Measurements from ENCODE around the gene PMFBP1.

The PMFBP1 gene

DNA sequence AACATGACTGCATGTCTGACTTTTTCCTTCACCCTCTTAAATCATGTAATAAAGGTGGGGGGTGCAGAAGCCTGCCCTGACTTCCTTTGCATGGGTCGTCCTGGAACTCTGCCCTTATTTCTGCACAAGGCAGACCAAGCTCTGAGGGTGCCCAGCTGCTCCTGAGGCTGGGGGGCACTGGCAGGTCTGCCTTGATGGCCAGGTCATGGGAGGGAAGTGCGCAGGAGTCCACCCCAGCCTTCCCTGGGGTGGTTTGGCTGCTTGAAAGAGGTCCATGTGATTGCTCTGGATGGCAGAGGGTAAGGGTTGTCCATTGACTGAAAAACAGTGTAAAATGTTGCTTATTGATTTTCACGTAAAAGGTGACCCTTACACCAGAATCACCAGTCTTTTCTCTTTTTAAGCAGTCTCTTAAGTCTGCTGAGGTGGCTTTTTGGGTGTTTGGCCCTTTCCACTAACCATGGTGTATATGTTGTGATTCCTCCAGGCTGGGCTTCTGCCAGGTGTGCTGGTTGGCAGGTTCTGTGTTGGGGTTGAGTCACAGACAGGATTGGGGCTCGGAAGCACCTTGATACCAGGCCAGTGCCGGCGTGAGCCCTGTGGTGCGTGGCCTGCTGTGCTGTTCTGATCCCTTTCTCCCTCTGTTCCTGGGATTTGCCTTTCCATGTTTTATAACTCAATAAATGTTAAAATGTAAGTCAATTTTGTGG, 58.9 kb downstream of the PMFBP1 start:
- DNase-seq (ENCODE audit: insufficient read length, low spot score) (no peak), FAIRE-seq (no peak)
- no peak for TF ChIP-seq CTCF (IDR thresholded peaks at IDR 0.05; ENCODE audit: insufficient read depth, missing control alignments)

- no peak for DNase-seq (ENCODE audit: insufficient read length, low spot score)
- TF ChIP-seq CTCF (IDR thresholded peaks at IDR 0.05; ENCODE audit: insufficient read depth, missing control alignments), result no peak
- FAIRE-seq, result no peak
Measured at GRCh38 chr16:72112452-72112792, 59.5 kb downstream of the PMFBP1 start.

GRCh38 chr16:72111657-72112451, 60.1 kb downstream of the PMFBP1 start:
- no peak for TF ChIP-seq CTCF (IDR thresholded peaks at IDR 0.05; ENCODE audit: insufficient read depth, missing control alignments)
- DNase-seq (ENCODE audit: insufficient read length, low spot score) (no peak), FAIRE-seq (no peak)

- no peak for FAIRE-seq
- DNase-seq (ENCODE audit: insufficient read length, low spot score), result no peak
- TF ChIP-seq CTCF (IDR thresholded peaks at IDR 0.05; ENCODE audit: insufficient read depth, missing control alignments), result no peak
Measured at GRCh38 chr16:72110662-72111615, 61.0 kb downstream of the PMFBP1 start.

GRCh38 chr16:72109966-72110530, 61.9 kb downstream of the PMFBP1 start:
- no peak for TF ChIP-seq CTCF (IDR thresholded peaks at IDR 0.05; ENCODE audit: insufficient read depth, missing control alignments)
- FAIRE-seq (no peak), DNase-seq (ENCODE audit: insufficient read length, low spot score) (no peak)

DNA sequence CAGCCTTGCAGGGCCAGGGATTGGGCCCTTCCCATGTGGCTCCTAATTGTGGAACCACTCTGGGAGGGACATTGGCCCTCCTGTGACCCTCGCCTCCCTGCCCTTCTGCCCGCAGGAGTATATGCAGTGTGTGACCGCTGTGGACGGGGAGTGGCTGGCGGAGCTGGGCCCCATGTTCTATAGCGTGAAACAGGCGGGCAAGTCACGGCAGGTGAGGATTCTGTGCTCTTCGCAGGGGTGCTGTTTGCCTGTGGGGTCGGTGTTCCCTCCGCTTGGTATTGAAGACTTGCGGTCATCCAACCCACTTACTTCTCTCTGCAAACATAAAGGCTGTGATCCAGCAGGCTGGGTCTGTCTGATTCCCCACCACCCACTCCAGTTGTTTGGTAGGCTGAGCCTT, 62.7 kb downstream of the PMFBP1 start:
- no peak for TF ChIP-seq CTCF (IDR thresholded peaks at IDR 0.05; ENCODE audit: insufficient read depth, missing control alignments)
- FAIRE-seq (no peak), DNase-seq (ENCODE audit: insufficient read length, low spot score) (no peak)

All from D721Med (cell line).